Trophoblast cell (in vitro differentiated cells and primary cell): ENCODE results near the gene DNAJB4.
"Not testable (repeated sequence)": the region's sequence is repeated elsewhere in the genome, so short reads cannot be mapped to it uniquely, and the experiment has no call there.

Source experiments
- DNase-seq, 2 donors: peaks; one replicate each; pipeline ENCODE4 v3.0.0-alpha.2; 2016
- H2AFZ ChIP-seq: 2 replicates; pipeline ENCODE4 v1.6.1; 2013; ENCODE audit warnings: low read length, moderate library complexity, mild to moderate bottlenecking; ENCODE audit not compliant: insufficient read depth, poor library complexity
- H2AK5ac ChIP-seq: 2 replicates; pipeline ENCODE4 v1.6.1; 2013; ENCODE audit warnings: mild to moderate bottlenecking, low read length
- H2BK120ac ChIP-seq: 2 replicates; pipeline ENCODE4 v1.6.1; 2013; ENCODE audit warnings: low read length, mild to moderate bottlenecking, moderate library complexity; ENCODE audit not compliant: insufficient read depth, poor library complexity
- H2BK12ac ChIP-seq: 2 replicates; pipeline ENCODE4 v1.6.1; 2013; ENCODE audit warnings: mild to moderate bottlenecking, low read length, moderate library complexity
- H2BK5ac ChIP-seq: 2 replicates; pipeline ENCODE4 v1.6.1; 2013; ENCODE audit warnings: low read length, low read depth, moderate library complexity, mild to moderate bottlenecking; ENCODE audit not compliant: poor library complexity
- H3K14ac ChIP-seq: 2 replicates; pipeline ENCODE4 v1.6.1; 2013; ENCODE audit warnings: mild to moderate bottlenecking, low read length
- H3K18ac ChIP-seq: 2 replicates; pipeline ENCODE4 v1.6.1; 2013; ENCODE audit warnings: mild to moderate bottlenecking, low read length
- H3K23ac ChIP-seq: 2 replicates; pipeline ENCODE4 v1.6.1; 2013; ENCODE audit warnings: low read length
- H3K27ac ChIP-seq: 2 replicates; pipeline ENCODE4 v1.5.1; 2013; ENCODE audit warnings: low read depth, mild to moderate bottlenecking, inconsistent platforms, low read length, moderate library complexity
- H3K27me3 ChIP-seq: 2 replicates; pipeline ENCODE4 v1.6.1; 2013; ENCODE audit warnings: inconsistent platforms, mild to moderate bottlenecking, low read length, moderate library complexity; ENCODE audit not compliant: insufficient read depth
- H3K36me3 ChIP-seq, 2 experiments: 1 replicate in 1 of 2; 2 replicates in 1 of 2; pipeline ENCODE4 v1.6.1; 2013; ENCODE audit warnings: low read length in 2 of 2, mild to moderate bottlenecking in 2 of 2, moderate library complexity in 1 of 2; ENCODE audit not compliant: insufficient read depth in 2 of 2, control insufficient read depth in 1 of 2
- H3K4ac ChIP-seq: 2 replicates; pipeline ENCODE4 v1.6.1; 2013; ENCODE audit warnings: low read depth, mild to moderate bottlenecking, low read length, moderate library complexity
- H3K4me1 ChIP-seq, 2 experiments: 1 replicate in 1 of 2; 2 replicates in 1 of 2; pipeline ENCODE4 v1.6.1; 2013; ENCODE audit warnings: low read length in 2 of 2, mild to moderate bottlenecking in 2 of 2, moderate library complexity in 1 of 2; ENCODE audit not compliant: insufficient read depth in 2 of 2, control insufficient read depth in 1 of 2
- H3K4me2 ChIP-seq: 2 replicates; pipeline ENCODE4 v1.6.1; 2013; ENCODE audit warnings: inconsistent platforms, mild to moderate bottlenecking, low read length, moderate library complexity
- H3K4me3 ChIP-seq: 2 replicates; pipeline ENCODE4 v1.5.1; 2013; ENCODE audit warnings: mild to moderate bottlenecking, low read depth, low read length, inconsistent platforms
- H3K79me1 ChIP-seq: one replicate; pipeline ENCODE4 v1.6.1; 2013; ENCODE audit warnings: low read length
- H3K79me2 ChIP-seq: 2 replicates; pipeline ENCODE4 v1.6.1; 2013; ENCODE audit warnings: low read length, mild to moderate bottlenecking; ENCODE audit not compliant: control insufficient read depth, insufficient read depth, poor library complexity
- H3K9ac ChIP-seq: 2 replicates; pipeline ENCODE4 v1.6.1; 2013; ENCODE audit warnings: mild to moderate bottlenecking, low read length
- H3K9me3 ChIP-seq: 2 replicates; pipeline ENCODE4 v1.6.1; 2013; ENCODE audit warnings: low read depth, mild to moderate bottlenecking, control low read depth, inconsistent platforms, low read length; ENCODE audit not compliant: insufficient read depth
- H4K12ac ChIP-seq: 2 replicates; pipeline ENCODE4 v1.6.1; 2013; ENCODE audit warnings: low read depth, mild to moderate bottlenecking, low read length, moderate library complexity
- H4K8ac ChIP-seq: 2 replicates; pipeline ENCODE4 v1.6.1; 2013; ENCODE audit warnings: low read depth, mild to moderate bottlenecking, low read length, moderate library complexity
- H4K91ac ChIP-seq: one replicate; pipeline ENCODE4 v1.6.1; 2013; ENCODE audit warnings: low read depth, mild to moderate bottlenecking, low read length, moderate library complexity
- WGBS: extraction: QIAGEN DNeasy Blood & Tissue Kit; methylation state at CpG from one replicate; pipeline ENCODE4 v1.1.7; 2013; ENCODE audit warnings: missing lambda C conversion rate; ENCODE audit not compliant: insufficient read length, insufficient coverage; ENCODE audit errors: extremely low coverage; 5-methylcytosine and 5-hydroxymethylcytosine counted together

The DNAJB4 gene

GRCh38 chr1:77977989-77978292 lies 26.8 kb upstream of the DNAJB4 start:
- WGBS: no CpG with 5 or more reads among the region's 5 CpGs
- H2AK5ac ChIP-seq: no peak overlapping the region

GRCh38 chr1:77978293-77978968 lies 26.3 kb upstream of the DNAJB4 start:
- peaks cover 4 to 8% of the 10 kb centered on the region in 2 experiments for H3K36me3 ChIP-seq
- WGBS: no CpG with 5 or more reads among the region's 34 CpGs
- H3K9me3 ChIP-seq: no peaks in the 10 kb centered on the region
- peak overlapping the region; percentile 81 for H3K4me3 ChIP-seq
- H2BK120ac ChIP-seq: peak overlapping the region; percentile 82
- H3K18ac ChIP-seq: peak overlapping the region; percentile 95
- peaks cover 14% of the 10 kb centered on the region for H3K79me1 ChIP-seq
- H3K79me2 ChIP-seq: peaks cover 26% of the 10 kb centered on the region
- H4K91ac ChIP-seq: peak overlapping the region; percentile 98
- H2AFZ ChIP-seq: peak overlapping the region; percentile 79
- no peak overlapping the region for H2BK12ac ChIP-seq
- peak overlapping the region; percentile 95 for H3K14ac ChIP-seq
- peak overlapping the region; percentile 92 for H3K9ac ChIP-seq
- H3K23ac ChIP-seq: no peak overlapping the region
- H4K8ac ChIP-seq: peak overlapping the region; percentile 99
- peak overlapping the region; percentile 54 for H3K4me2 ChIP-seq
- H3K4me1 ChIP-seq: peaks cover 5 to 9% of the 10 kb centered on the region in 2 experiments
- peak overlapping the region; percentile 80 for H3K4ac ChIP-seq
- peak overlapping the region; percentile 59 for H4K12ac ChIP-seq
- peak overlapping the region; percentile 87 for H3K27ac ChIP-seq
- H3K27me3 ChIP-seq: no peaks in the 10 kb centered on the region
- H2BK5ac ChIP-seq: peak overlapping the region; percentile 95
- peak; percentile 65 to 95 for DNase-seq
- peak overlapping the region; percentile 38 for H2AK5ac ChIP-seq

More at GRCh38 chr1:77977989-77978292, 26.8 kb upstream of the DNAJB4 start:
- H3K36me3 ChIP-seq: peaks cover 4 to 11% of the 10 kb centered on the region in 2 experiments
- peaks cover 14% of the 10 kb centered on the region for H3K79me1 ChIP-seq
- DNase-seq: peak in 1 of 2 donors; percentile 97
- no peak overlapping the region for H2BK5ac ChIP-seq
- no peak overlapping the region for H2BK120ac ChIP-seq
- H3K18ac ChIP-seq: no peak overlapping the region
- H4K12ac ChIP-seq: no peak overlapping the region
- peak overlapping the region; percentile 81 for H3K4me3 ChIP-seq
- H3K27ac ChIP-seq: no peak overlapping the region
- H3K4ac ChIP-seq: peak overlapping the region; percentile 80
- no peak overlapping the region for H3K14ac ChIP-seq
- H2AFZ ChIP-seq: no peak overlapping the region
- peak overlapping the region; percentile 54 for H3K4me2 ChIP-seq
- no peaks in the 10 kb centered on the region for H3K9me3 ChIP-seq
- peaks cover 5 to 9% of the 10 kb centered on the region in 2 experiments for H3K4me1 ChIP-seq
- H3K27me3 ChIP-seq: no peaks in the 10 kb centered on the region
- H4K91ac ChIP-seq: peak overlapping the region; percentile 98
- H3K9ac ChIP-seq: no peak overlapping the region
- no peak overlapping the region for H2BK12ac ChIP-seq
- H4K8ac ChIP-seq: peak overlapping the region; percentile 99
- H3K23ac ChIP-seq: no peak overlapping the region
- H3K79me2 ChIP-seq: peaks cover 29% of the 10 kb centered on the region

- H3K36me3 ChIP-seq: peaks cover 2 to 8% of the 10 kb centered on the region in 2 experiments
- H3K4me2 ChIP-seq: peak within 1 kb of the TSS; percentile 54
- H3K4me3 ChIP-seq: peak within 1 kb of the TSS; percentile 87
- H2AK5ac ChIP-seq: peak within 1 kb of the TSS; percentile 38
- DNase-seq: peak; percentile 97 to 100
- H2BK12ac ChIP-seq: no peak within 1 kb of the TSS
- H3K27ac ChIP-seq: peak within 1 kb of the TSS; percentile 99
- no peaks in the 10 kb centered on the region for H3K9me3 ChIP-seq
- H3K9ac ChIP-seq: peak within 1 kb of the TSS; percentile 92
- H3K23ac ChIP-seq: no peak within 1 kb of the TSS
- peak within 1 kb of the TSS; percentile 96 for H2BK120ac ChIP-seq
- peak within 1 kb of the TSS; percentile 95 for H3K18ac ChIP-seq
- peaks cover 5 to 9% of the 10 kb centered on the region in 2 experiments for H3K4me1 ChIP-seq
- H4K91ac ChIP-seq: peak within 1 kb of the TSS; percentile 98
- H3K27me3 ChIP-seq: no peaks in the 10 kb centered on the region
- WGBS: no CpG with 5 or more reads among the region's 57 CpGs
- H3K14ac ChIP-seq: peak within 1 kb of the TSS; percentile 100
- H3K79me1 ChIP-seq: peaks cover 14% of the 10 kb centered on the region
- H2AFZ ChIP-seq: peak within 1 kb of the TSS; percentile 99
- peak within 1 kb of the TSS; percentile 100 for H4K12ac ChIP-seq
- peak within 1 kb of the TSS; percentile 100 for H2BK5ac ChIP-seq
- H4K8ac ChIP-seq: peak within 1 kb of the TSS; percentile 100
- peak within 1 kb of the TSS; percentile 97 for H3K4ac ChIP-seq
- H3K79me2 ChIP-seq: peaks cover 24% of the 10 kb centered on the region
These were observed 25.5 kb upstream of the DNAJB4 start, which contains the start of gene FUBP1 for GRCh38 chr1:77978969-77979876. TSS of gene FUBP1 (minus strand) at chr1:77979072. CDS start at chr1:77979004, 68 bp downstream.

GRCh38 chr1:77983352-77983996 lies 21.3 kb upstream of the DNAJB4 start:
- WGBS: no CpG with 5 or more reads among the region's 8 CpGs
- H3K14ac ChIP-seq: not testable (repeated sequence)

More at GRCh38 chr1:77983352-77983996, 21.3 kb upstream of the DNAJB4 start:
- H3K23ac ChIP-seq, H2AFZ ChIP-seq, H3K27me3 ChIP-seq, H2BK12ac ChIP-seq, H2BK120ac ChIP-seq, H3K4me2 ChIP-seq, H3K9me3 ChIP-seq, H2BK5ac ChIP-seq, H3K4me1 ChIP-seq, H4K91ac ChIP-seq, H3K18ac ChIP-seq, H3K4me3 ChIP-seq, H3K4ac ChIP-seq, DNase-seq, H3K36me3 ChIP-seq, H2AK5ac ChIP-seq, H4K8ac ChIP-seq, H4K12ac ChIP-seq, H3K9ac ChIP-seq, H3K27ac ChIP-seq: not testable (repeated sequence)
- H3K79me2 ChIP-seq: peaks cover 11% of the 10 kb centered on the region
- H3K79me1 ChIP-seq: peaks cover 11% of the 10 kb centered on the region
